ENCODE data around the gene PTPRQ.
"Not testable (repeated sequence)": the region's sequence is repeated elsewhere in the genome, so short reads cannot be mapped to it uniquely, and the experiment has no call there.

PTPRQ gene

GRCh38 chr12:80419644-80420043, 24.4 kb upstream of the PTPRQ start:
- Histone ChIP-seq H3K4me1 (ENCODE audit: control insufficient read depth, insufficient read depth, low read length) (no peaks in the 10 kb centered on the region), H3K9me3 (ENCODE audit: control insufficient read depth, insufficient read depth, low read length) (no peaks in the 10 kb centered on the region), H3K36me3 (ENCODE audit: control insufficient read depth, insufficient read depth, low read length) (no peaks in the 10 kb centered on the region), H3K27me3 (ENCODE audit: control insufficient read depth, insufficient read depth, low read length) (no peaks in the 10 kb centered on the region), H3K4me3 (ENCODE audit: low read length) (no peak overlapping the region), H3K27ac (ENCODE audit: low read length) (no peak overlapping the region)
- no peak for DNase-seq (ENCODE audit: low read depth, low spot score)

- no peaks in the 10 kb centered on the region for H3K27me3 ChIP-seq (ENCODE audit: control insufficient read depth, insufficient read depth, low read length)
- no peak for DNase-seq (ENCODE audit: low read depth, low spot score)
Measured at GRCh38 chr12:80420075-80420474, 24.0 kb upstream of the PTPRQ start.

GRCh38 chr12:80422550-80422949, 21.5 kb upstream of the PTPRQ start:
- WGBS (ENCODE audit: insufficient coverage, insufficient read length), result no CpG with 5 or more reads among the region's 2 CpGs
- Histone ChIP-seq H3K9me3 (ENCODE audit: control insufficient read depth, insufficient read depth, low read length) (no peaks in the 10 kb centered on the region), H3K4me1 (ENCODE audit: control insufficient read depth, insufficient read depth, low read length) (no peaks in the 10 kb centered on the region), H3K27ac (ENCODE audit: low read length) (no peak overlapping the region), H3K4me3 (ENCODE audit: low read length) (no peak overlapping the region), H3K27me3 (ENCODE audit: control insufficient read depth, insufficient read depth, low read length) (no peaks in the 10 kb centered on the region), H3K36me3 (ENCODE audit: control insufficient read depth, insufficient read depth, low read length) (no peaks in the 10 kb centered on the region)
- DNase-seq (ENCODE audit: low read depth, low spot score), result no peak

More at GRCh38 chr12:80420075-80420474, 24.0 kb upstream of the PTPRQ start:
- Histone ChIP-seq H3K36me3 (ENCODE audit: control insufficient read depth, insufficient read depth, low read length) (no peaks in the 10 kb centered on the region), H3K27ac (ENCODE audit: low read length) (no peak overlapping the region), H3K9me3 (ENCODE audit: control insufficient read depth, insufficient read depth, low read length) (no peaks in the 10 kb centered on the region), H3K4me1 (ENCODE audit: control insufficient read depth, insufficient read depth, low read length) (no peaks in the 10 kb centered on the region), H3K4me3 (ENCODE audit: low read length) (no peak overlapping the region)

- no peak for DNase-seq (ENCODE audit: low read depth, low spot score)
- no peaks in the 10 kb centered on the region for H3K36me3 ChIP-seq (ENCODE audit: control insufficient read depth, insufficient read depth, low read length)
- no peaks in the 10 kb centered on the region for H3K27me3 ChIP-seq (ENCODE audit: control insufficient read depth, insufficient read depth, low read length)
- no CpG with 5 or more reads among the region's 2 CpGs for WGBS (ENCODE audit: insufficient coverage, insufficient read length)
- no peak overlapping the region for H3K27ac ChIP-seq (ENCODE audit: low read length)
- H3K4me3 ChIP-seq (ENCODE audit: low read length), result no peak overlapping the region
- H3K9me3 ChIP-seq (ENCODE audit: control insufficient read depth, insufficient read depth, low read length), result no peaks in the 10 kb centered on the region
- H3K4me1 ChIP-seq (ENCODE audit: control insufficient read depth, insufficient read depth, low read length), result no peaks in the 10 kb centered on the region; the same call in 1 of the 2 replicates
Measured at GRCh38 chr12:80432061-80432460, 12.0 kb upstream of the PTPRQ start.

GRCh38 chr12:80441921-80442320, 2.1 kb upstream of the PTPRQ start:
- DNase-seq (ENCODE audit: low read depth, low spot score), result no peak
- Histone ChIP-seq H3K27me3 (ENCODE audit: control insufficient read depth, insufficient read depth, low read length) (no peaks in the 10 kb centered on the region), H3K9me3 (ENCODE audit: control insufficient read depth, insufficient read depth, low read length) (no peaks in the 10 kb centered on the region), H3K4me1 (ENCODE audit: control insufficient read depth, insufficient read depth, low read length) (no peaks in the 10 kb centered on the region), H3K4me3 (ENCODE audit: low read length) (no peak overlapping the region), H3K36me3 (ENCODE audit: control insufficient read depth, insufficient read depth, low read length) (no peaks in the 10 kb centered on the region), H3K27ac (ENCODE audit: low read length) (no peak overlapping the region)

GRCh38 chr12:80442426-80443222, 1.4 kb upstream of the PTPRQ start:
- H3K4me1 ChIP-seq (ENCODE audit: control insufficient read depth, insufficient read depth, low read length), result no peaks in the 10 kb centered on the region
- H3K9me3 ChIP-seq (ENCODE audit: control insufficient read depth, insufficient read depth, low read length), result no peaks in the 10 kb centered on the region
- H3K27me3 ChIP-seq (ENCODE audit: control insufficient read depth, insufficient read depth, low read length), result no peaks in the 10 kb centered on the region
- no peaks in the 10 kb centered on the region for H3K36me3 ChIP-seq (ENCODE audit: control insufficient read depth, insufficient read depth, low read length)
- DNase-seq (ENCODE audit: low read depth, low spot score), result no peak
- no peak overlapping the region for H3K4me3 ChIP-seq (ENCODE audit: low read length)
- no peak overlapping the region for H3K27ac ChIP-seq (ENCODE audit: low read length)
- WGBS (ENCODE audit: insufficient coverage, insufficient read length), result no CpG with 5 or more reads among the region's 7 CpGs

GRCh38 chr12:80445083-80445793, 1.2 kb downstream of the PTPRQ start:
- WGBS (ENCODE audit: insufficient coverage, insufficient read length), result no CpG with 5 or more reads among the region's 5 CpGs
- H3K4me3 ChIP-seq (ENCODE audit: low read length), result no peak overlapping the region
- H3K36me3 ChIP-seq (ENCODE audit: control insufficient read depth, insufficient read depth, low read length), result no peaks in the 10 kb centered on the region
- no peak overlapping the region for H3K27ac ChIP-seq (ENCODE audit: low read length)
- no peaks in the 10 kb centered on the region for H3K27me3 ChIP-seq (ENCODE audit: control insufficient read depth, insufficient read depth, low read length)
- H3K9me3 ChIP-seq (ENCODE audit: control insufficient read depth, insufficient read depth, low read length), result no peaks in the 10 kb centered on the region
- no peak for DNase-seq (ENCODE audit: low read depth, low spot score)
- H3K4me1 ChIP-seq (ENCODE audit: control insufficient read depth, insufficient read depth, low read length), result no peaks in the 10 kb centered on the region

- H3K4me3 ChIP-seq (ENCODE audit: low read length), result no peak overlapping the region
- H3K36me3 ChIP-seq (ENCODE audit: control insufficient read depth, insufficient read depth, low read length), result no peaks in the 10 kb centered on the region
- DNase-seq (ENCODE audit: low read depth, low spot score), result no peak
- no CpG with 5 or more reads among the region's 1 CpG for WGBS (ENCODE audit: insufficient coverage, insufficient read length)
- H3K27me3 ChIP-seq (ENCODE audit: control insufficient read depth, insufficient read depth, low read length), result no peaks in the 10 kb centered on the region
- no peaks in the 10 kb centered on the region for H3K9me3 ChIP-seq (ENCODE audit: control insufficient read depth, insufficient read depth, low read length)
- H3K4me1 ChIP-seq (ENCODE audit: control insufficient read depth, insufficient read depth, low read length), result no peaks in the 10 kb centered on the region
- H3K27ac ChIP-seq (ENCODE audit: low read length), result no peak overlapping the region
Measured at GRCh38 chr12:80456513-80456912, 12.5 kb downstream of the PTPRQ start.

- WGBS (ENCODE audit: insufficient coverage, insufficient read length), result no CpG with 5 or more reads among the region's 4 CpGs
Measured at GRCh38 chr12:80460972-80461371, 16.9 kb downstream of the PTPRQ start.

GRCh38 chr12:80461851-80462250, 17.8 kb downstream of the PTPRQ start:
- DNase-seq (ENCODE audit: low read depth, low spot score); H3K27me3 ChIP-seq (ENCODE audit: control insufficient read depth, insufficient read depth, low read length); H3K36me3 ChIP-seq (ENCODE audit: control insufficient read depth, insufficient read depth, low read length); H3K27ac ChIP-seq (ENCODE audit: low read length); H3K9me3 ChIP-seq (ENCODE audit: control insufficient read depth, insufficient read depth, low read length); H3K4me1 ChIP-seq (ENCODE audit: control insufficient read depth, insufficient read depth, low read length); H3K4me3 ChIP-seq (ENCODE audit: low read length): not testable (repeated sequence)
- WGBS (ENCODE audit: insufficient coverage, insufficient read length), result no CpG with 5 or more reads among the region's 18 CpGs

More at GRCh38 chr12:80460972-80461371, 16.9 kb downstream of the PTPRQ start:
- Histone ChIP-seq H3K27me3 (ENCODE audit: control insufficient read depth, insufficient read depth, low read length) (no peaks in the 10 kb centered on the region), H3K4me3 (ENCODE audit: low read length) (no peak overlapping the region), H3K4me1 (ENCODE audit: control insufficient read depth, insufficient read depth, low read length) (no peaks in the 10 kb centered on the region), H3K27ac (ENCODE audit: low read length) (no peak overlapping the region), H3K9me3 (ENCODE audit: control insufficient read depth, insufficient read depth, low read length) (no peaks in the 10 kb centered on the region), H3K36me3 (ENCODE audit: control insufficient read depth, insufficient read depth, low read length) (no peaks in the 10 kb centered on the region)
- no peak for DNase-seq (ENCODE audit: low read depth, low spot score)

- no peak overlapping the region for H3K27ac ChIP-seq (ENCODE audit: low read length)
- no CpG with 5 or more reads among the region's 1 CpG for WGBS (ENCODE audit: insufficient coverage, insufficient read length)
- no peak for DNase-seq (ENCODE audit: low read depth, low spot score)
- H3K4me3 ChIP-seq (ENCODE audit: low read length), result no peak overlapping the region
- H3K4me1 ChIP-seq (ENCODE audit: control insufficient read depth, insufficient read depth, low read length), result no peaks in the 10 kb centered on the region
- H3K9me3 ChIP-seq (ENCODE audit: control insufficient read depth, insufficient read depth, low read length), result no peaks in the 10 kb centered on the region
- no peaks in the 10 kb centered on the region for H3K27me3 ChIP-seq (ENCODE audit: control insufficient read depth, insufficient read depth, low read length)
- no peaks in the 10 kb centered on the region for H3K36me3 ChIP-seq (ENCODE audit: control insufficient read depth, insufficient read depth, low read length)
Measured at GRCh38 chr12:80469681-80470080, 25.6 kb downstream of the PTPRQ start.

Data from iPS DF 6.9 (cell line).